Measurements from ENCODE around the gene CSDE1.

Gene CSDE1

GRCh38 chr1:114716304-114717170, 41.2 kb downstream of the CSDE1 start, which contains the start of gene NRAS:
TSS of gene NRAS (minus strand) at chr1:114716771. CDS start at chr1:114716160, 611 bp downstream.
- peak within 1 kb of the TSS; percentile 89 to 97 (median 95) for H3K27ac Mint-ChIP-seq
- no peak for TF ChIP-seq CTCF (IDR thresholded peaks at IDR 0.05; ENCODE audit: unreplicated experiment in 3 of 3)
- peak within 1 kb of the TSS; percentile 95 to 97 (median 95) for H3K4me3 Mint-ChIP-seq
- H3K27me3 Mint-ChIP-seq (ENCODE audit: low read depth) = no peaks in the 10 kb centered on the region
- H3K36me3 Mint-ChIP-seq (ENCODE audit: low read depth) = peaks cover 71% of the 10 kb centered on the region
- no peaks in the 10 kb centered on the region for H3K9me3 Mint-ChIP-seq
- H3K4me1 Mint-ChIP-seq = peaks cover 16% of the 10 kb centered on the region

- peak overlapping the region; percentile 89 to 97 (median 95) for H3K27ac Mint-ChIP-seq
- TF ChIP-seq CTCF (IDR thresholded peaks at IDR 0.05; ENCODE audit: unreplicated experiment in 3 of 3) = no peak
- peak overlapping the region; percentile 95 to 97 (median 95) for H3K4me3 Mint-ChIP-seq
- H3K27me3 Mint-ChIP-seq (ENCODE audit: low read depth) = no peaks in the 10 kb centered on the region
- peaks cover 16% of the 10 kb centered on the region for H3K4me1 Mint-ChIP-seq
- no peaks in the 10 kb centered on the region for H3K9me3 Mint-ChIP-seq
- peaks cover 67% of the 10 kb centered on the region for H3K36me3 Mint-ChIP-seq (ENCODE audit: low read depth)
Measured at GRCh38 chr1:114715952-114716303, 41.9 kb downstream of the CSDE1 start.

- peaks cover 16% of the 10 kb centered on the region for H3K4me1 Mint-ChIP-seq
- H3K4me3 Mint-ChIP-seq = no peak overlapping the region
- H3K36me3 Mint-ChIP-seq (ENCODE audit: low read depth) = peaks cover 55% of the 10 kb centered on the region
- H3K9me3 Mint-ChIP-seq = no peaks in the 10 kb centered on the region
- H3K27me3 Mint-ChIP-seq (ENCODE audit: low read depth) = no peaks in the 10 kb centered on the region
- H3K27ac Mint-ChIP-seq = no peak overlapping the region
- no peak for TF ChIP-seq CTCF (IDR thresholded peaks at IDR 0.05; ENCODE audit: unreplicated experiment in 3 of 3)
Measured at GRCh38 chr1:114712977-114713376, 44.8 kb downstream of the CSDE1 start.

GRCh38 chr1:114710360-114710759, 47.4 kb downstream of the CSDE1 start:
- no peaks in the 10 kb centered on the region for H3K4me1 Mint-ChIP-seq
- peaks cover 56% of the 10 kb centered on the region for H3K36me3 Mint-ChIP-seq (ENCODE audit: low read depth)
- TF ChIP-seq CTCF (IDR thresholded peaks at IDR 0.05; ENCODE audit: unreplicated experiment in 3 of 3) = no peak
- H3K9me3 Mint-ChIP-seq = no peaks in the 10 kb centered on the region
- H3K27ac Mint-ChIP-seq = no peak overlapping the region
- no peak overlapping the region for H3K4me3 Mint-ChIP-seq
- no peaks in the 10 kb centered on the region for H3K27me3 Mint-ChIP-seq (ENCODE audit: low read depth)

GRCh38 chr1:114707604-114708003, 50.2 kb downstream of the CSDE1 start:
- Mint-ChIP-seq H3K4me1 (peaks cover 20% of the 10 kb centered on the region), H3K36me3 (ENCODE audit: low read depth) (peaks cover 44% of the 10 kb centered on the region), H3K27ac (no peak overlapping the region), H3K9me3 (no peaks in the 10 kb centered on the region), H3K4me3 (no peak overlapping the region), H3K27me3 (ENCODE audit: low read depth) (no peaks in the 10 kb centered on the region)
- TF ChIP-seq CTCF (IDR thresholded peaks at IDR 0.05; ENCODE audit: unreplicated experiment in 3 of 3) = no peak

- H3K9me3 Mint-ChIP-seq = no peaks in the 10 kb centered on the region
- H3K36me3 Mint-ChIP-seq (ENCODE audit: low read depth) = peaks cover 16% of the 10 kb centered on the region
- no peak overlapping the region for H3K4me3 Mint-ChIP-seq
- H3K4me1 Mint-ChIP-seq = peaks cover 28% of the 10 kb centered on the region
- H3K27ac Mint-ChIP-seq = peak overlapping the region in 2 of 3 experiments; percentile 22 to 44
- no peak for TF ChIP-seq CTCF (IDR thresholded peaks at IDR 0.05; ENCODE audit: unreplicated experiment in 3 of 3)
- H3K27me3 Mint-ChIP-seq (ENCODE audit: low read depth) = no peaks in the 10 kb centered on the region
Measured at GRCh38 chr1:114703242-114703641, 54.5 kb downstream of the CSDE1 start.

All from nephron (organoid).